HepG2 (cell line): ENCODE data around the gene RTEL1. TPM values are rescaled to one million over a fixed set of nuclear protein-coding genes. Genes with fewer than 3 reads are reported as not detected.

ENCODE experiments used
- EZH2 ChIP-seq: conservative IDR thresholded peaks from 2 replicates; pipeline ENCODE4 v1.6.1; 2012; ENCODE audit warnings: mild to moderate bottlenecking, low read depth, low read length, moderate library complexity
- MTA3 ChIP-seq: sonication (generic); formaldehyde crosslinking; IDR thresholded peaks from 2 replicates; pipeline ENCODE4 v1.4.0; 2020; ENCODE audit warnings: missing genetic modification reagents
- NFYB ChIP-seq: sonication (generic); formaldehyde crosslinking; IDR thresholded peaks from 2 replicates; pipeline ENCODE4 v1.4.0; 2020; ENCODE audit warnings: missing genetic modification reagents
- ONECUT2 ChIP-seq: sonication (generic); formaldehyde crosslinking; IDR thresholded peaks from 2 replicates; pipeline ENCODE4 v1.4.0; 2020; ENCODE audit warnings: missing genetic modification reagents
- PHF5A ChIP-seq: IDR thresholded peaks from one replicate; pipeline ENCODE4 v1.6.1; 2018; ENCODE audit warnings: low read depth, missing genetic modification reagents; ENCODE audit not compliant: unreplicated experiment
- TRIM24 ChIP-seq: sonication (generic); formaldehyde crosslinking; IDR thresholded peaks from 2 replicates; pipeline ENCODE4 v1.8.0; 2022; ENCODE audit warnings: mild to moderate bottlenecking, missing genetic modification reagents
- ZNF670 ChIP-seq: sonication (generic); formaldehyde crosslinking; IDR thresholded peaks from 2 replicates; pipeline ENCODE4 v1.8.0; 2022; ENCODE audit warnings: mild to moderate bottlenecking, missing genetic modification reagents, borderline replicate concordance
- ZNF816 ChIP-seq: sonication (generic); formaldehyde crosslinking; IDR thresholded peaks from 2 replicates; pipeline ENCODE4 v1.8.0; 2022; ENCODE audit warnings: missing genetic modification reagents, mild to moderate bottlenecking, borderline replicate concordance
- ZNF839 ChIP-seq: sonication (generic); formaldehyde crosslinking; IDR thresholded peaks from 2 replicates; pipeline ENCODE4 v1.4.0; 2020; ENCODE audit warnings: missing genetic modification reagents, mild to moderate bottlenecking, borderline replicate concordance
- ZNF883 ChIP-seq: sonication (generic); formaldehyde crosslinking; IDR thresholded peaks from 2 replicates; pipeline ENCODE4 v1.5.1; 2020; ENCODE audit warnings: mild to moderate bottlenecking, missing genetic modification reagents; ENCODE audit errors: not compliant biosample characterization
- polyA plus RNA-seq, 8 experiments: library from polyadenylated mRNA; depleted of rRNA in 3 of 8; stranded (reverse) in 7 of 8; unstranded in 1 of 8; fragments of >200 nt; fragmentation: Illumina TruSeq in 4 of 8; extraction: Trizol in 4 of 8; gene quantifications; 2 replicates each; pipeline versions ENCODE4 v1.2.1 to v1.2.3, GENCODE V29; 2011 to 2016; ENCODE audit warnings: low read depth in 4 of 8, missing spikeins in 1 of 8, mixed read lengths in 1 of 8; ENCODE audit not compliant: insufficient read depth in 1 of 8
- total RNA-seq, 5 experiments: library from RNA; depleted of rRNA; stranded (reverse); fragments of >200 nt; fragmentation: Illumina TruSeq; extraction: Trizol; gene quantifications; 2 replicates each; pipeline ENCODE4 v1.2.3, GENCODE V29; 2016; ENCODE audit warnings: low read depth in 1 of 5
- TF ChIP-seq, protein P1 (sequence below): sonication (generic); formaldehyde crosslinking; IDR thresholded peaks from 2 replicates; pipeline ENCODE4 v1.8.0; 2022; ENCODE audit warnings: low read depth, missing genetic modification reagents
- TF ChIP-seq, protein P2 (sequence below): sonication (generic); formaldehyde crosslinking; IDR thresholded peaks from 2 replicates; pipeline ENCODE4 v1.8.1; 2023; ENCODE audit warnings: mild to moderate bottlenecking, missing genetic modification reagents
- TF ChIP-seq, protein P3 (sequence below): sonication (generic); formaldehyde crosslinking; conservative IDR thresholded peaks from 2 replicates; pipeline ENCODE4 v1.4.0; 2020; ENCODE audit warnings: missing genetic modification reagents
- TF ChIP-seq, protein P4 (sequence below): sonication (generic); formaldehyde crosslinking; IDR thresholded peaks from 2 replicates; pipeline ENCODE4 v1.5.1; 2020; ENCODE audit warnings: mild to moderate bottlenecking, moderate library complexity, missing genetic modification reagents
- TF ChIP-seq, protein P5 (sequence below): sonication (generic); formaldehyde crosslinking; IDR thresholded peaks from 2 replicates; pipeline ENCODE4 v1.4.0; 2020; ENCODE audit warnings: missing genetic modification reagents

Gene RTEL1
- total and polyA plus RNA-seq, 2 of the 13 experiments (the other 11 are each of a cell fraction or from before 2014, with no cell fraction given), result 21.8 to 36.4 TPM

DNA sequence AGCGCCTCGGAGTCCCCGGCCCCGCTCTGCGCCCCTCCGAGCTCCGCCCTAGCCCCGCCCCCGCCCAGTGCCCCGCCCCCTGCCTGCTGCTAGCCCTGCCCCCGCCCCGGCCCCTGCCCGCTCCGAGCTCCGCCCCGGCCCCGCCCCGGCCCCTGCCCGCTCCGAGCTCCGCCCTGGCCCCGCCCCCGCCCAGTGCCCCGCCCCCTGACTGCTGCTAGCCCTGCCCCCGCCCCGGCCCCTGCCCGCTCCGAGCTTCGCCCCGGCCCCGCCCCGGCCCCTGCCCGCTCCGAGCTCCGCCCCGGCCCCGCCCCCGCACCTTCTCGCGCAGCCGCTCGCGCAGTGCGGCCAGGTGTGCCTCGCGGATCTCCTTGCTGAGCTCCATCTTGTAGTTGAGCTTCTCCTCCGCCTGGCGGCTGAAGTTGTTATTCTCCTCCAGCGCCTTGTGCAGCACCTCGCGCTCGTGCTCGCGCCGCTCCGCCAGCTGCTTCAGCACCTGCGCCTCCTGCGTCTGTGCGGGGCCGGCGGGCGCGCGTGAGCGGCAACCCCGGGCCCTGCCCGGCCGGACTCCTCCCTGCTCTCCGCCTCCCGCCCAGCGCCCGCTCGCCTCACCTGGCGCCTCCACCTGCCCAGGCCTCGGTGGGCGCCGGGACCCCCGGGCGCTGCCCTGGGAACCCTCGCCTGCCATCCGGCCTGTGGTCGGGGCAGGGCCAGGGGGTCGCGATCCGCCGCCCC is 16.2 kb upstream of the RTEL1 start (continued):
- TF ChIP-seq ONECUT2 (CRISPR knock-in tag) (no peak), MTA3 (CRISPR knock-in tag) (no peak), ZNF670 (CRISPR knock-in tag) (no peak), ZNF883 (CRISPR knock-in tag) (no peak), ZNF839 (no peak), PHF5A (CRISPR knock-in tag) (peak; percentile 38), ZNF816 (CRISPR knock-in tag) (no peak), EZH2 (no peak), TRIM24 (no peak), NFYB (no peak)
- TF ChIP-seq, protein P1, sequence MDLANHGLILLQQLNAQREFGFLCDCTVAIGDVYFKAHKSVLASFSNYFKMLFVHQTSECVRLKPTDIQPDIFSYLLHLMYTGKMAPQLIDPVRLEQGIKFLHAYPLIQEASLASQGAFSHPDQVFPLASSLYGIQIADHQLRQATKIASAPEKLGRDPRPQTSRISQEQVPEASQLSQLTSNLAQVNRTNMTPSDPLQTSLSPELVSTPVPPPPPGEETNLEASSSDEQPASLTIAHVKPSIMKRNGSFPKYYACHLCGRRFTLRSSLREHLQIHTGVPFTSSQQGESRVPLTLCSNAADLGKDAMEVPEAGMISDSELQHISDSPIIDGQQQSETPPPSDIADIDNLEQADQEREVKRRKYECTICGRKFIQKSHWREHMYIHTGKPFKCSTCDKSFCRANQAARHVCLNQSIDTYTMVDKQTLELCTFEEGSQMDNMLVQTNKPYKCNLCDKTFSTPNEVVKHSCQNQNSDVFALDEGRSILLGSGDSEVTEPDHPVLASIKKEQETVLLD, result no peak
- TF ChIP-seq, protein P2, sequence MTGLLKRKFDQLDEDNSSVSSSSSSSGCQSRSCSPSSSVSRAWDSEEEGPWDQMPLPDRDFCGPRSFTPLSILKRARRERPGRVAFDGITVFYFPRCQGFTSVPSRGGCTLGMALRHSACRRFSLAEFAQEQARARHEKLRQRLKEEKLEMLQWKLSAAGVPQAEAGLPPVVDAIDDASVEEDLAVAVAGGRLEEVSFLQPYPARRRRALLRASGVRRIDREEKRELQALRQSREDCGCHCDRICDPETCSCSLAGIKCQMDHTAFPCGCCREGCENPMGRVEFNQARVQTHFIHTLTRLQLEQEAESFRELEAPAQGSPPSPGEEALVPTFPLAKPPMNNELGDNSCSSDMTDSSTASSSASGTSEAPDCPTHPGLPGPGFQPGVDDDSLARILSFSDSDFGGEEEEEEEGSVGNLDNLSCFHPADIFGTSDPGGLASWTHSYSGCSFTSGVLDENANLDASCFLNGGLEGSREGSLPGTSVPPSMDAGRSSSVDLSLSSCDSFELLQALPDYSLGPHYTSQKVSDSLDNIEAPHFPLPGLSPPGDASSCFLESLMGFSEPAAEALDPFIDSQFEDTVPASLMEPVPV, result no peak
- TF ChIP-seq, protein P3, sequence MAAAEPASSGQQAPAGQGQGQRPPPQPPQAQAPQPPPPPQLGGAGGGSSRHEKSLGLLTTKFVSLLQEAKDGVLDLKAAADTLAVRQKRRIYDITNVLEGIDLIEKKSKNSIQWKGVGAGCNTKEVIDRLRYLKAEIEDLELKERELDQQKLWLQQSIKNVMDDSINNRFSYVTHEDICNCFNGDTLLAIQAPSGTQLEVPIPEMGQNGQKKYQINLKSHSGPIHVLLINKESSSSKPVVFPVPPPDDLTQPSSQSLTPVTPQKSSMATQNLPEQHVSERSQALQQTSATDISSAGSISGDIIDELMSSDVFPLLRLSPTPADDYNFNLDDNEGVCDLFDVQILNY (CRISPR knock-in tag), result 0 out of 2 replicates have a peak, but pooled peaks have one; percentile 47
- TF ChIP-seq, protein P4, sequence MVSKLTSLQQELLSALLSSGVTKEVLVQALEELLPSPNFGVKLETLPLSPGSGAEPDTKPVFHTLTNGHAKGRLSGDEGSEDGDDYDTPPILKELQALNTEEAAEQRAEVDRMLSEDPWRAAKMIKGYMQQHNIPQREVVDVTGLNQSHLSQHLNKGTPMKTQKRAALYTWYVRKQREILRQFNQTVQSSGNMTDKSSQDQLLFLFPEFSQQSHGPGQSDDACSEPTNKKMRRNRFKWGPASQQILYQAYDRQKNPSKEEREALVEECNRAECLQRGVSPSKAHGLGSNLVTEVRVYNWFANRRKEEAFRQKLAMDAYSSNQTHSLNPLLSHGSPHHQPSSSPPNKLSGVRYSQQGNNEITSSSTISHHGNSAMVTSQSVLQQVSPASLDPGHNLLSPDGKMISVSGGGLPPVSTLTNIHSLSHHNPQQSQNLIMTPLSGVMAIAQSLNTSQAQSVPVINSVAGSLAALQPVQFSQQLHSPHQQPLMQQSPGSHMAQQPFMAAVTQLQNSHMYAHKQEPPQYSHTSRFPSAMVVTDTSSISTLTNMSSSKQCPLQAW (CRISPR knock-in tag), result no peak
- TF ChIP-seq, protein P5, sequence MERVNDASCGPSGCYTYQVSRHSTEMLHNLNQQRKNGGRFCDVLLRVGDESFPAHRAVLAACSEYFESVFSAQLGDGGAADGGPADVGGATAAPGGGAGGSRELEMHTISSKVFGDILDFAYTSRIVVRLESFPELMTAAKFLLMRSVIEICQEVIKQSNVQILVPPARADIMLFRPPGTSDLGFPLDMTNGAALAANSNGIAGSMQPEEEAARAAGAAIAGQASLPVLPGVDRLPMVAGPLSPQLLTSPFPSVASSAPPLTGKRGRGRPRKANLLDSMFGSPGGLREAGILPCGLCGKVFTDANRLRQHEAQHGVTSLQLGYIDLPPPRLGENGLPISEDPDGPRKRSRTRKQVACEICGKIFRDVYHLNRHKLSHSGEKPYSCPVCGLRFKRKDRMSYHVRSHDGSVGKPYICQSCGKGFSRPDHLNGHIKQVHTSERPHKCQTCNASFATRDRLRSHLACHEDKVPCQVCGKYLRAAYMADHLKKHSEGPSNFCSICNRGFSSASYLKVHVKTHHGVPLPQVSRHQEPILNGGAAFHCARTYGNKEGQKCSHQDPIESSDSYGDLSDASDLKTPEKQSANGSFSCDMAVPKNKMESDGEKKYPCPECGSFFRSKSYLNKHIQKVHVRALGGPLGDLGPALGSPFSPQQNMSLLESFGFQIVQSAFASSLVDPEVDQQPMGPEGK (CRISPR knock-in tag), result no peak
